HCT116 (cell line): ENCODE results near the gene FSD1L. TPM values are rescaled to one million over a fixed set of nuclear protein-coding genes. Genes with fewer than 3 reads are reported as not detected.

Source experiments
- ATAC-seq: fragments of 200-7000 bp; cut with Tn5 transposase; 2 replicates; pipeline ENCODE4 v1.9.1; 2020; ENCODE audit warnings: mild to moderate bottlenecking, moderate library complexity
- BruUV-seq: library from RNA; stranded (reverse); fragments of 400-500 nt; replicated peaks from 2 replicates; lab custom pipeline; 2021; lab: Mats Ljungman, UMichigan
- CTCF ChIA-PET: fragments of 300-600 bp; sonication (Branson Sonifier 250); formaldehyde crosslinking; loops from one replicate; lab custom pipeline; 2021; ENCODE audit warnings: antibody characterized with exemption; lab: Charles Lee
- POLR2A ChIA-PET: fragments of 300-600, 350-600 bp; sonication (Branson Sonifier 250); formaldehyde crosslinking; loops from one replicate; lab custom pipeline; 2021; ENCODE audit warnings: antibody characterized with exemption; lab: Charles Lee
- RAD21 ChIA-PET, 2 experiments: fragments of 300-600 bp; sonication (Branson Sonifier 250); formaldehyde crosslinking; loops; one replicate each; lab custom pipeline; 2023; ENCODE audit warnings: low total read pairs in 2 of 2; ENCODE audit not compliant: uncharacterized antibody in 2 of 2, unreplicated experiment in 2 of 2, low non-redundant PET in 1 of 2; lab: Charles Lee
- DNase-seq: peaks from one replicate; pipeline ENCODE4 v3.0.0-alpha.2; 2010; ENCODE audit warnings: low read depth, low spot score
- H2AFZ ChIP-seq: fragments of 200-600 bp; shearing (Covaris generic), sonication (generic); 2 replicates; pipeline ENCODE4 v1.6.1; 2017; ENCODE audit warnings: low read depth, mixed run types, mixed read lengths, antibody characterized with exemption, low read length; ENCODE audit not compliant: poor library complexity, severe bottlenecking
- H3K27ac ChIP-seq: 2 replicates; pipeline ENCODE4 v1.5.1; 2012; ENCODE audit warnings: low read depth, low read length
- H3K27me3 ChIP-seq: fragments of 200-600 bp; sonication (generic); 2 replicates; pipeline ENCODE4 v1.6.1; 2016; ENCODE audit warnings: mixed run types, low read length, mixed read lengths; ENCODE audit not compliant: insufficient read depth
- H3K36me3 ChIP-seq, 2 experiments: fragments of 200-500 bp in 1 of 2; fragments of 200-600 bp in 1 of 2; sonication (Bioruptor generic) in 1 of 2; sonication (generic) in 1 of 2; 2 replicates each; pipeline versions ENCODE4 v1.5.1 to v1.6.1; 2014 to 2016; ENCODE audit warnings: low read length in 2 of 2, inconsistent platforms in 1 of 2, mixed read lengths in 1 of 2, mixed run types in 1 of 2; ENCODE audit not compliant: insufficient read depth in 2 of 2, control insufficient read depth in 1 of 2
- H3K4me1 ChIP-seq, 2 experiments: fragments of 200-600 bp in 1 of 2; sonication (generic) in 1 of 2; 2 replicates each; pipeline versions ENCODE4 v1.5.1 to v1.6.1; 2012 to 2017; ENCODE audit warnings: low read length in 2 of 2, inconsistent platforms in 1 of 2, mild to moderate bottlenecking in 1 of 2, mixed read lengths in 1 of 2, mixed run types in 1 of 2, moderate library complexity in 1 of 2; ENCODE audit not compliant: insufficient read depth in 2 of 2, control insufficient read depth in 1 of 2
- H3K4me2 ChIP-seq: fragments of 200-600 bp; sonication (generic); 2 replicates; pipeline ENCODE4 v1.6.1; 2017; ENCODE audit warnings: mixed run types, low read length, mixed read lengths
- H3K4me3 ChIP-seq, 2 experiments: fragments of 200-600 bp in 1 of 2; sonication (generic) in 1 of 2; replicated peaks in 1 of 2; 2 replicates each; pipeline ENCODE4 v1.5.1; 2011 to 2016; ENCODE audit warnings: low read length in 2 of 2, control low read depth in 1 of 2, low read depth in 1 of 2, mild to moderate bottlenecking in 1 of 2, mixed read lengths in 1 of 2, mixed run types in 1 of 2
- H3K79me2 ChIP-seq: fragments of 200-600 bp; sonication (generic); 2 replicates; pipeline ENCODE4 v1.6.1; 2017; ENCODE audit warnings: mild to moderate bottlenecking, mixed run types, low read length, moderate library complexity, mixed read lengths; ENCODE audit not compliant: insufficient read depth
- H3K9ac ChIP-seq: fragments of 200-600 bp; sonication (generic); 2 replicates; pipeline ENCODE4 v1.6.1; 2016; ENCODE audit warnings: low read length, mixed read lengths
- H3K9me2 ChIP-seq: fragments of 200-600 bp; sonication (generic), shearing (Covaris generic); 2 replicates; pipeline ENCODE4 v1.6.1; 2017; ENCODE audit warnings: mixed run types, mild to moderate bottlenecking, moderate library complexity; ENCODE audit not compliant: insufficient read depth
- H3K9me3 ChIP-seq, 2 experiments: fragments of 200-500 bp in 1 of 2; fragments of 200-600 bp in 1 of 2; sonication (Bioruptor generic) in 1 of 2; sonication (generic) in 1 of 2; 2 replicates each; pipeline ENCODE4 v1.6.1; 2014 to 2017; ENCODE audit warnings: low read length in 2 of 2, mixed read lengths in 2 of 2, inconsistent platforms in 1 of 2, low read depth in 1 of 2, mild to moderate bottlenecking in 1 of 2, mixed run types in 1 of 2, moderate library complexity in 1 of 2; ENCODE audit not compliant: control insufficient read depth in 1 of 2, insufficient read depth in 1 of 2
- H4K20me1 ChIP-seq: fragments of 200-600 bp; sonication (generic), shearing (Covaris generic); 2 replicates; pipeline ENCODE4 v1.6.1; 2017; ENCODE audit warnings: mixed run types, mild to moderate bottlenecking, moderate library complexity; ENCODE audit not compliant: insufficient read depth
- CTCF ChIP-seq, 3 experiments: fragments of 200-600 bp in 1 of 3; sonication (generic) in 1 of 3; IDR thresholded peaks in 2 of 3; conservative IDR thresholded peaks in 1 of 3; 2 replicates each; pipeline ENCODE4 v1.5.1; 2012 to 2017; ENCODE audit warnings: low read depth in 2 of 3, low read length in 2 of 3, antibody characterized with exemption in 1 of 3, borderline replicate concordance in 1 of 3, control low read depth in 1 of 3, mild to moderate bottlenecking in 1 of 3, mixed read lengths in 1 of 3, mixed run types in 1 of 3, moderate library complexity in 1 of 3; ENCODE audit not compliant: insufficient read depth in 1 of 3
- ELF1 ChIP-seq: IDR thresholded peaks from 2 replicates; pipeline ENCODE4 v1.6.1; 2012; ENCODE audit warnings: low read depth, borderline replicate concordance
- FOSL1 ChIP-seq: IDR thresholded peaks from 2 replicates; pipeline ENCODE4 v1.6.1; 2012; ENCODE audit warnings: low read depth
- POLR2A ChIP-seq: IDR thresholded peaks from 2 replicates; pipeline ENCODE4 v1.7.0; 2011; ENCODE audit warnings: borderline replicate concordance; ENCODE audit not compliant: insufficient read depth, insufficient read length; ENCODE audit errors: extremely low read depth
- RAD21 ChIP-seq: IDR thresholded peaks from 2 replicates; pipeline ENCODE4 v1.6.1; 2012; ENCODE audit warnings: low read depth, mild to moderate bottlenecking
- SIN3A ChIP-seq: IDR thresholded peaks from 2 replicates; pipeline ENCODE4 v1.6.1; 2012; ENCODE audit warnings: low read depth
- SP1 ChIP-seq: IDR thresholded peaks from 2 replicates; pipeline ENCODE4 v1.6.1; 2012; ENCODE audit warnings: low read depth
- YY1 ChIP-seq: IDR thresholded peaks from 2 replicates; pipeline ENCODE4 v1.6.1; 2011; ENCODE audit warnings: low read length, low read depth, moderate library complexity, mild to moderate bottlenecking; ENCODE audit not compliant: insufficient replicate concordance; ENCODE audit errors: extremely low read depth
- ZBTB33 ChIP-seq: IDR thresholded peaks from 2 replicates; pipeline ENCODE4 v1.6.1; 2011; ENCODE audit warnings: mild to moderate bottlenecking, low read length, moderate library complexity; ENCODE audit not compliant: insufficient replicate concordance; ENCODE audit errors: extremely low read depth
- ZFX ChIP-seq: fragments of 450-650 bp; IDR thresholded peaks from 2 replicates; pipeline ENCODE4 v1.6.1; 2017
- intact Hi-C: fragments of 100-400 bp; cut with micrococcal nuclease; formaldehyde crosslinking; loops from 2 replicates; pipeline ENCODE4 v1.10.0; 2022
- total RNA-seq: library from RNA; stranded (reverse); gene quantifications from one replicate; pipeline ENCODE4 v1.2.1, GENCODE V29; 2021; ENCODE audit not compliant: unreplicated experiment
- TF ChIP-seq, protein P1 (sequence below): IDR thresholded peaks from 2 replicates; pipeline ENCODE4 v1.6.1; 2012

The FSD1L gene
- total RNA-seq, 1 experiment from 2014 or later, result 5.5 TPM

DNA sequence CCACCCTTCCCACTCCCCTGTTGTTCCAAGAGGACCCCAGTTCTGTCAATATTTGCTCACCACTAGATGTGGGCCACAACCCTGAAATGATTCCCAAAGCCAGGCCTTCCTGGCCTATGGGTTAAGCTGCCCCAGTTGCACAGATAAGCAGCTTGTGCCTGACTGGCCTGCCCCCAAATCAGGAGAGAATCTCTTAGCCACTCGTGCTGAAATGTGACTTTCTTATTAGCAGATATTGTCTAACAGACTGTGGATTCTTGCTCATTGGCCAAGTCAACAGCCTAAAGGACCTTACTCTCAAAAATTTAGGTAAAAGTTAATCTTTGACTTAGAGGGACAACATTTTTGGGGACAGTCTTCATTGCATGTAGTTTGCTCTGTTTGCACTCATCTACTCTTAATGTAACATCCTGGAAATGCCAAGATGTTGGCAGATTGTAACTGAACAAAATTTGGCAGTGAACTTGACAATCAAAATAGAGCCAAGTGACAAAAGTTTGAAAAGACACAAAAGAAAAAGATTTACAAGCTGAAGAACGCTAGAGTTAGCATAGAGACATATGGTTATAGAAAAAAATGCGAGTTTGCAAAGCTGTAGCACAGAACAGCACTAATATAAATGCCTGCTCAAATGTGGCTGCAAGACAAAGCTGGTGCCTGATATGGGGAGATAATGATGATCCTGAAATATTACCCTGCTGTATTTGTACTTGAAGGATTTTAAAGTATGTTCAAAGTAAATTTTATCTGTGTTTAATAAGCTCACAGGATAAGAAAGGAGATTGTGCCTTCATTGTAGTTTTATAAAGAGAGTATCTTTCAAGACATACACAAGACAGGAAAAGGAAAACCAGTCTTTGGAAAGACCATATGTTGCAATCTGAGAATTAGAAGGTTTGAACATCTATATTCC lies 29.0 kb upstream of the FSD1L start (continued):
- TF ChIP-seq SIN3A (no peak), SP1 (no peak), RAD21 (no peak), YY1 (no peak), CTCF (IDR thresholded peaks at IDR 0.05 in 2 of 3, conservative IDR thresholded peaks at IDR 0.05 in 1 of 3; ENCODE audit: borderline replicate concordance in 1 of 3, insufficient read depth in 1 of 3, low read depth in 2 of 3, low read length in 2 of 3) (no peak), ZFX (no peak), POLR2A (no peak), FOSL1 (no peak)

GRCh38 chr9:105419816-105420597 lies 27.8 kb upstream of the FSD1L start:
- Histone ChIP-seq H4K20me1 (no peaks in the 10 kb centered on the region), H3K36me3 (no peaks in the 10 kb centered on the region), H3K27me3 (no peaks in the 10 kb centered on the region), H3K79me2 (no peaks in the 10 kb centered on the region), H3K9ac (no peak overlapping the region), H3K4me1 (no peaks in the 10 kb centered on the region), H3K4me2 (no peak overlapping the region), H3K9me2 (no peaks in the 10 kb centered on the region), H3K27ac (no peak overlapping the region), H2AFZ (no peak overlapping the region), H3K9me3 (no peaks in the 10 kb centered on the region), H3K4me3 (no peak overlapping the region)
- intact Hi-C loops, result loop anchor here (10.0 kb wide), 1 partner anchor 445 kb away; no protein-coding TSS in a partner anchor
- RAD21 ChIA-PET, result interaction anchor here in 1 of 2 experiments (0.5 kb wide), 1 partner anchor 207 kb away, joined by 8 read pairs; no protein-coding TSS in a partner anchor
- BruUV-seq, result no TSS peak
- CTCF ChIA-PET, result interaction anchor here (0.7 kb wide), 1 partner anchor 19 kb away, joined by 3 read pairs; no protein-coding TSS in a partner anchor
- ATAC-seq (no peak), DNase-seq (no peak)
- TF ChIP-seq, protein P1, sequence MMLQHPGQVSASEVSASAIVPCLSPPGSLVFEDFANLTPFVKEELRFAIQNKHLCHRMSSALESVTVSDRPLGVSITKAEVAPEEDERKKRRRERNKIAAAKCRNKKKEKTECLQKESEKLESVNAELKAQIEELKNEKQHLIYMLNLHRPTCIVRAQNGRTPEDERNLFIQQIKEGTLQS, result no peak
- TF ChIP-seq RAD21, result no peak
- TF ChIP-seq CTCF (IDR thresholded peaks at IDR 0.05 in 2 of 3, conservative IDR thresholded peaks at IDR 0.05 in 1 of 3; ENCODE audit: borderline replicate concordance in 1 of 3, insufficient read depth in 1 of 3, low read depth in 2 of 3, low read length in 2 of 3), result no peak
- TF ChIP-seq ZBTB33, result no peak
- no peak for TF ChIP-seq ELF1
- POLR2A ChIA-PET, result no interaction called here
